HepG2 (cell line): ENCODE results near the gene M1AP. TPM values are rescaled to one million over a fixed set of nuclear protein-coding genes. Genes with fewer than 3 reads are reported as not detected.

Source experiments
- ELF3 ChIP-seq: IDR thresholded peaks from 2 replicates; pipeline ENCODE4 v1.6.1; 2016; ENCODE audit warnings: missing genetic modification reagents, missing compliant biosample characterization
- NFIC ChIP-seq: IDR thresholded peaks from 2 replicates; pipeline ENCODE4 v1.6.1; 2012; ENCODE audit warnings: mild to moderate bottlenecking, low read length, inconsistent platforms
- ZNF264 ChIP-seq: sonication (generic); formaldehyde crosslinking; IDR thresholded peaks from 2 replicates; pipeline ENCODE4 v1.4.0; 2020; ENCODE audit warnings: missing genetic modification reagents
- ZNF558 ChIP-seq: sonication (generic); formaldehyde crosslinking; IDR thresholded peaks from 2 replicates; pipeline ENCODE4 v1.9.0; 2022; ENCODE audit warnings: mild to moderate bottlenecking, missing genetic modification reagents, borderline replicate concordance
- polyA plus RNA-seq, 8 experiments: library from polyadenylated mRNA; depleted of rRNA in 3 of 8; stranded (reverse) in 7 of 8; unstranded in 1 of 8; fragments of >200 nt; fragmentation: Illumina TruSeq in 4 of 8; extraction: Trizol in 4 of 8; gene quantifications; 2 replicates each; pipeline versions ENCODE4 v1.2.1 to v1.2.3, GENCODE V29; 2011 to 2016; ENCODE audit warnings: low read depth in 4 of 8, missing spikeins in 1 of 8, mixed read lengths in 1 of 8; ENCODE audit not compliant: insufficient read depth in 1 of 8
- total RNA-seq, 5 experiments: library from RNA; depleted of rRNA; stranded (reverse); fragments of >200 nt; fragmentation: Illumina TruSeq; extraction: Trizol; gene quantifications; 2 replicates each; pipeline ENCODE4 v1.2.3, GENCODE V29; 2016; ENCODE audit warnings: low read depth in 1 of 5
- TF ChIP-seq, protein P1 (sequence below): sonication (generic); formaldehyde crosslinking; IDR thresholded peaks from 2 replicates; pipeline ENCODE4 v1.5.0; 2020; ENCODE audit warnings: mild to moderate bottlenecking, missing genetic modification reagents, borderline replicate concordance
- TF ChIP-seq, protein P2 (sequence below): sonication (generic); formaldehyde crosslinking; IDR thresholded peaks from 2 replicates; pipeline ENCODE4 v1.5.0; 2020; ENCODE audit warnings: mild to moderate bottlenecking, missing genetic modification reagents
- TF ChIP-seq, protein P3 (sequence below): fragments of 450-650 bp; IDR thresholded peaks from 2 replicates; pipeline ENCODE4 v1.6.1; 2016
- TF ChIP-seq, protein P4 (sequence below): sonication (generic); formaldehyde crosslinking; IDR thresholded peaks from 2 replicates; pipeline ENCODE4 v1.4.0; 2020; ENCODE audit warnings: mild to moderate bottlenecking, missing genetic modification reagents, borderline replicate concordance
- TF ChIP-seq, protein P5 (sequence below), 2 experiments: sonication (generic) in 1 of 2; formaldehyde crosslinking in 1 of 2; IDR thresholded peaks; 2 replicates each; pipeline versions ENCODE4 v1.5.1 to v1.6.1; 2011 to 2020; ENCODE audit warnings: borderline replicate concordance in 1 of 2, low read depth in 1 of 2, low read length in 1 of 2, mild to moderate bottlenecking in 1 of 2, missing genetic modification reagents in 1 of 2, moderate library complexity in 1 of 2

The M1AP gene
- total and polyA plus RNA-seq, 2 of the 13 experiments (the other 11 are each of a cell fraction or from before 2014, with no cell fraction given): not detected

DNA sequence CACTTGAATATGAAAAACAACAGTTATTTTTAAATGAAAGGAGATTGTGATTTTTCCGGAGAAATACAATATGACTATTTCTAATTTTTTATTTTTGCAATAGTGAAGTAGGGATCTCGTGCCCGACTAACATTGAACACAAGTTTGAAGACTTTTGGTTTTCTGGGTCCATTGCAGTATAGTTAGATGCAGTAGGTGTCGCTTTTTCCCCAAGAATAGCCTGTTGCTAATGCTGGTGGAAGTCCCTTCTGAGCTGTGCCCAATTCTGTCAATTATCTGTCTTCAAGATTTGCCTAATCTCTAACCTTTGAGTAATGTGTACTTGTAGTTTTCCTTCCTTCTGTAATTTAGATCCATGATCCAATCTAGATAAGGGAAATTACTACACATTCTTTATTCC, 42.4 kb upstream of the M1AP start (continued):
- TF ChIP-seq, protein P1, sequence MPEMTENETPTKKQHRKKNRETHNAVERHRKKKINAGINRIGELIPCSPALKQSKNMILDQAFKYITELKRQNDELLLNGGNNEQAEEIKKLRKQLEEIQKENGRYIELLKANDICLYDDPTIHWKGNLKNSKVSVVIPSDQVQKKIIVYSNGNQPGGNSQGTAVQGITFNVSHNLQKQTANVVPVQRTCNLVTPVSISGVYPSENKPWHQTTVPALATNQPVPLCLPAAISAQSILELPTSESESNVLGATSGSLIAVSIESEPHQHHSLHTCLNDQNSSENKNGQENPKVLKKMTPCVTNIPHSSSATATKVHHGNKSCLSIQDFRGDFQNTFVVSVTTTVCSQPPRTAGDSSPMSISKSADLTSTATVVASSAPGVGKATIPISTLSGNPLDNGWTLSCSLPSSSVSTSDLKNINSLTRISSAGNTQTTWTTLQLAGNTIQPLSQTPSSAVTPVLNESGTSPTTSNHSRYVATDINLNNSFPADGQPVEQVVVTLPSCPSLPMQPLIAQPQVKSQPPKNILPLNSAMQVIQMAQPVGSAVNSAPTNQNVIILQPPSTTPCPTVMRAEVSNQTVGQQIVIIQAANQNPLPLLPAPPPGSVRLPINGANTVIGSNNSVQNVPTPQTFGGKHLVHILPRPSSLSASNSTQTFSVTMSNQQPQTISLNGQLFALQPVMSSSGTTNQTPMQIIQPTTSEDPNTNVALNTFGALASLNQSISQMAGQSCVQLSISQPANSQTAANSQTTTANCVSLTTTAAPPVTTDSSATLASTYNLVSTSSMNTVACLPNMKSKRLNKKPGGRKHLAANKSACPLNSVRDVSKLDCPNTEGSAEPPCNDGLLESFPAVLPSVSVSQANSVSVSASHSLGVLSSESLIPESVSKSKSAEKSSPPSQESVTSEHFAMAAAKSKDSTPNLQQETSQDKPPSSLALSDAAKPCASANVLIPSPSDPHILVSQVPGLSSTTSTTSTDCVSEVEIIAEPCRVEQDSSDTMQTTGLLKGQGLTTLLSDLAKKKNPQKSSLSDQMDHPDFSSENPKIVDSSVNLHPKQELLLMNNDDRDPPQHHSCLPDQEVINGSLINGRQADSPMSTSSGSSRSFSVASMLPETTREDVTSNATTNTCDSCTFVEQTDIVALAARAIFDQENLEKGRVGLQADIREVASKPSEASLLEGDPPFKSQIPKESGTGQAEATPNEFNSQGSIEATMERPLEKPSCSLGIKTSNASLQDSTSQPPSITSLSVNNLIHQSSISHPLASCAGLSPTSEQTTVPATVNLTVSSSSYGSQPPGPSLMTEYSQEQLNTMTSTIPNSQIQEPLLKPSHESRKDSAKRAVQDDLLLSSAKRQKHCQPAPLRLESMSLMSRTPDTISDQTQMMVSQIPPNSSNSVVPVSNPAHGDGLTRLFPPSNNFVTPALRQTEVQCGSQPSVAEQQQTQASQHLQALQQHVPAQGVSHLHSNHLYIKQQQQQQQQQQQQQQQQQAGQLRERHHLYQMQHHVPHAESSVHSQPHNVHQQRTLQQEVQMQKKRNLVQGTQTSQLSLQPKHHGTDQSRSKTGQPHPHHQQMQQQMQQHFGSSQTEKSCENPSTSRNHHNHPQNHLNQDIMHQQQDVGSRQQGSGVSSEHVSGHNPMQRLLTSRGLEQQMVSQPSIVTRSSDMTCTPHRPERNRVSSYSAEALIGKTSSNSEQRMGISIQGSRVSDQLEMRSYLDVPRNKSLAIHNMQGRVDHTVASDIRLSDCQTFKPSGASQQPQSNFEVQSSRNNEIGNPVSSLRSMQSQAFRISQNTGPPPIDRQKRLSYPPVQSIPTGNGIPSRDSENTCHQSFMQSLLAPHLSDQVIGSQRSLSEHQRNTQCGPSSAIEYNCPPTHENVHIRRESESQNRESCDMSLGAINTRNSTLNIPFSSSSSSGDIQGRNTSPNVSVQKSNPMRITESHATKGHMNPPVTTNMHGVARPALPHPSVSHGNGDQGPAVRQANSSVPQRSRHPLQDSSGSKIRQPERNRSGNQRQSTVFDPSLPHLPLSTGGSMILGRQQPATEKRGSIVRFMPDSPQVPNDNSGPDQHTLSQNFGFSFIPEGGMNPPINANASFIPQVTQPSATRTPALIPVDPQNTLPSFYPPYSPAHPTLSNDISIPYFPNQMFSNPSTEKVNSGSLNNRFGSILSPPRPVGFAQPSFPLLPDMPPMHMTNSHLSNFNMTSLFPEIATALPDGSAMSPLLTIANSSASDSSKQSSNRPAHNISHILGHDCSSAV (CRISPR knock-in tag): no peak
- 0 out of 2 replicates have a peak, but pooled peaks have one; percentile 27 for TF ChIP-seq ZNF264 (CRISPR knock-in tag)
- TF ChIP-seq, protein P2, sequence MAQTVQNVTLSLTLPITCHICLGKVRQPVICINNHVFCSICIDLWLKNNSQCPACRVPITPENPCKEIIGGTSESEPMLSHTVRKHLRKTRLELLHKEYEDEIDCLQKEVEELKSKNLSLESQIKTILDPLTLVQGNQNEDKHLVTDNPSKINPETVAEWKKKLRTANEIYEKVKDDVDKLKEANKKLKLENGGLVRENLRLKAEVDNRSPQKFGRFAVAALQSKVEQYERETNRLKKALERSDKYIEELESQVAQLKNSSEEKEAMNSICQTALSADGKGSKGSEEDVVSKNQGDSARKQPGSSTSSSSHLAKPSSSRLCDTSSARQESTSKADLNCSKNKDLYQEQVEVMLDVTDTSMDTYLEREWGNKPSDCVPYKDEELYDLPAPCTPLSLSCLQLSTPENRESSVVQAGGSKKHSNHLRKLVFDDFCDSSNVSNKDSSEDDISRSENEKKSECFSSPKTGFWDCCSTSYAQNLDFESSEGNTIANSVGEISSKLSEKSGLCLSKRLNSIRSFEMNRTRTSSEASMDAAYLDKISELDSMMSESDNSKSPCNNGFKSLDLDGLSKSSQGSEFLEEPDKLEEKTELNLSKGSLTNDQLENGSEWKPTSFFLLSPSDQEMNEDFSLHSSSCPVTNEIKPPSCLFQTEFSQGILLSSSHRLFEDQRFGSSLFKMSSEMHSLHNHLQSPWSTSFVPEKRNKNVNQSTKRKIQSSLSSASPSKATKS: 0 out of 2 replicates have a peak, but pooled peaks have one; percentile 41
- no peak for TF ChIP-seq ZNF558 (CRISPR knock-in tag)
- TF ChIP-seq, protein P3, sequence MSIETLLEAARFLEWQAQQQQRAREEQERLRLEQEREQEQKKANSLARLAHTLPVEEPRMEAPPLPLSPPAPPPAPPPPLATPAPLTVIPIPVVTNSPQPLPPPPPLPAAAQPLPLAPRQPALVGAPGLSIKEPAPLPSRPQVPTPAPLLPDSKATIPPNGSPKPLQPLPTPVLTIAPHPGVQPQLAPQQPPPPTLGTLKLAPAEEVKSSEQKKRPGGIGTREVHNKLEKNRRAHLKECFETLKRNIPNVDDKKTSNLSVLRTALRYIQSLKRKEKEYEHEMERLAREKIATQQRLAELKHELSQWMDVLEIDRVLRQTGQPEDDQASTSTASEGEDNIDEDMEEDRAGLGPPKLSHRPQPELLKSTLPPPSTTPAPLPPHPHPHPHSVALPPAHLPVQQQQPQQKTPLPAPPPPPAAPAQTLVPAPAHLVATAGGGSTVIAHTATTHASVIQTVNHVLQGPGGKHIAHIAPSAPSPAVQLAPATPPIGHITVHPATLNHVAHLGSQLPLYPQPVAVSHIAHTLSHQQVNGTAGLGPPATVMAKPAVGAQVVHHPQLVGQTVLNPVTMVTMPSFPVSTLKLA: no peak
- TF ChIP-seq, protein P4, sequence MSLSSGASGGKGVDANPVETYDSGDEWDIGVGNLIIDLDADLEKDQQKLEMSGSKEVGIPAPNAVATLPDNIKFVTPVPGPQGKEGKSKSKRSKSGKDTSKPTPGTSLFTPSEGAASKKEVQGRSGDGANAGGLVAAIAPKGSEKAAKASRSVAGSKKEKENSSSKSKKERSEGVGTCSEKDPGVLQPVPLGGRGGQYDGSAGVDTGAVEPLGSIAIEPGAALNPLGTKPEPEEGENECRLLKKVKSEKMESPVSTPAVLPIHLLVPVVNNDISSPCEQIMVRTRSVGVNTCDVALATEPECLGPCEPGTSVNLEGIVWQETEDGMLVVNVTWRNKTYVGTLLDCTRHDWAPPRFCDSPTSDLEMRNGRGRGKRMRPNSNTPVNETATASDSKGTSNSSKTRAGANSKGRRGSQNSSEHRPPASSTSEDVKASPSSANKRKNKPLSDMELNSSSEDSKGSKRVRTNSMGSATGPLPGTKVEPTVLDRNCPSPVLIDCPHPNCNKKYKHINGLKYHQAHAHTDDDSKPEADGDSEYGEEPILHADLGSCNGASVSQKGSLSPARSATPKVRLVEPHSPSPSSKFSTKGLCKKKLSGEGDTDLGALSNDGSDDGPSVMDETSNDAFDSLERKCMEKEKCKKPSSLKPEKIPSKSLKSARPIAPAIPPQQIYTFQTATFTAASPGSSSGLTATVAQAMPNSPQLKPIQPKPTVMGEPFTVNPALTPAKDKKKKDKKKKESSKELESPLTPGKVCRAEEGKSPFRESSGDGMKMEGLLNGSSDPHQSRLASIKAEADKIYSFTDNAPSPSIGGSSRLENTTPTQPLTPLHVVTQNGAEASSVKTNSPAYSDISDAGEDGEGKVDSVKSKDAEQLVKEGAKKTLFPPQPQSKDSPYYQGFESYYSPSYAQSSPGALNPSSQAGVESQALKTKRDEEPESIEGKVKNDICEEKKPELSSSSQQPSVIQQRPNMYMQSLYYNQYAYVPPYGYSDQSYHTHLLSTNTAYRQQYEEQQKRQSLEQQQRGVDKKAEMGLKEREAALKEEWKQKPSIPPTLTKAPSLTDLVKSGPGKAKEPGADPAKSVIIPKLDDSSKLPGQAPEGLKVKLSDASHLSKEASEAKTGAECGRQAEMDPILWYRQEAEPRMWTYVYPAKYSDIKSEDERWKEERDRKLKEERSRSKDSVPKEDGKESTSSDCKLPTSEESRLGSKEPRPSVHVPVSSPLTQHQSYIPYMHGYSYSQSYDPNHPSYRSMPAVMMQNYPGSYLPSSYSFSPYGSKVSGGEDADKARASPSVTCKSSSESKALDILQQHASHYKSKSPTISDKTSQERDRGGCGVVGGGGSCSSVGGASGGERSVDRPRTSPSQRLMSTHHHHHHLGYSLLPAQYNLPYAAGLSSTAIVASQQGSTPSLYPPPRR (CRISPR knock-in tag): no peak
- TF ChIP-seq ELF3 (CRISPR knock-in tag): 0 out of 2 replicates have a peak, but pooled peaks have one; percentile 21
- TF ChIP-seq, protein P5, sequence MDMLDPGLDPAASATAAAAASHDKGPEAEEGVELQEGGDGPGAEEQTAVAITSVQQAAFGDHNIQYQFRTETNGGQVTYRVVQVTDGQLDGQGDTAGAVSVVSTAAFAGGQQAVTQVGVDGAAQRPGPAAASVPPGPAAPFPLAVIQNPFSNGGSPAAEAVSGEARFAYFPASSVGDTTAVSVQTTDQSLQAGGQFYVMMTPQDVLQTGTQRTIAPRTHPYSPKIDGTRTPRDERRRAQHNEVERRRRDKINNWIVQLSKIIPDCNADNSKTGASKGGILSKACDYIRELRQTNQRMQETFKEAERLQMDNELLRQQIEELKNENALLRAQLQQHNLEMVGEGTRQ (IDR thresholded peaks at IDR 0.05; ENCODE audit: low read depth, low read length): no peak
- TF ChIP-seq, protein P5 (CRISPR knock-in tag; IDR thresholded peaks at IDR 0.05; ENCODE audit: borderline replicate concordance): no peak
- TF ChIP-seq NFIC: no peak
